GM23248 (cell line): ENCODE data around the gene OR2V1. TPM values are rescaled to one million over a fixed set of nuclear protein-coding genes. Genes with fewer than 3 reads are reported as not detected.

ENCODE experiments used
- DNase-seq: peaks from one replicate; pipeline ENCODE4 v3.0.0-alpha.2; 2015
- H2AFZ ChIP-seq: fragments of 200-600 bp; sonication (generic); 2 replicates; pipeline ENCODE4 v1.6.1; 2016; ENCODE audit warnings: antibody characterized with exemption
- H3F3A ChIP-seq: fragments of 200-600 bp; sonication (generic); 2 replicates; pipeline ENCODE4 v1.6.1; 2016; ENCODE audit warnings: mild to moderate bottlenecking, antibody characterized with exemption, mixed run types; ENCODE audit not compliant: insufficient read depth
- H3K27ac ChIP-seq: fragments of 200-600 bp; sonication (generic); 2 replicates; pipeline ENCODE4 v1.5.1; 2016; ENCODE audit warnings: mild to moderate bottlenecking
- H3K27me3 ChIP-seq: fragments of 200-600 bp; sonication (generic); replicated peaks from 2 replicates; pipeline ENCODE4 v1.6.1; 2016; ENCODE audit warnings: mild to moderate bottlenecking; ENCODE audit not compliant: insufficient read depth
- H3K36me3 ChIP-seq: fragments of 200-600 bp; sonication (generic); 2 replicates; pipeline ENCODE4 v1.6.1; 2016; ENCODE audit warnings: low read depth, mild to moderate bottlenecking
- H3K4me1 ChIP-seq: fragments of 200-600 bp; sonication (generic); 2 replicates; pipeline ENCODE4 v1.6.1; 2016; ENCODE audit warnings: mild to moderate bottlenecking; ENCODE audit not compliant: insufficient read depth
- H3K4me2 ChIP-seq: fragments of 200-600 bp; sonication (generic); one replicate; pipeline ENCODE4 v1.6.1; 2016; ENCODE audit warnings: mild to moderate bottlenecking; ENCODE audit not compliant: unreplicated experiment
- H3K4me3 ChIP-seq: fragments of 200-600 bp; sonication (generic); 2 replicates; pipeline ENCODE4 v1.5.1; 2016; ENCODE audit warnings: mild to moderate bottlenecking
- H3K79me2 ChIP-seq: fragments of 200-600 bp; sonication (generic); 2 replicates; pipeline ENCODE4 v1.6.1; 2016; ENCODE audit warnings: mild to moderate bottlenecking; ENCODE audit not compliant: insufficient read depth
- H3K9ac ChIP-seq: fragments of 200-600 bp; sonication (generic); 2 replicates; pipeline ENCODE4 v1.6.1; 2016; ENCODE audit warnings: mild to moderate bottlenecking
- H3K9me2 ChIP-seq: fragments of 200-600 bp; sonication (generic); 2 replicates; pipeline ENCODE4 v1.6.1; 2016; ENCODE audit warnings: mixed run types, mild to moderate bottlenecking, moderate library complexity; ENCODE audit not compliant: insufficient read depth
- H3K9me3 ChIP-seq: fragments of 200-600 bp; sonication (generic); one replicate; pipeline ENCODE4 v1.6.1; 2017; ENCODE audit warnings: low read depth
- H4K20me1 ChIP-seq: fragments of 200-600 bp; sonication (generic); 2 replicates; pipeline ENCODE4 v1.6.0; 2016; ENCODE audit not compliant: insufficient read depth
- EZH2 ChIP-seq: fragments of 200-600 bp; sonication (generic); IDR thresholded peaks from 2 replicates; pipeline ENCODE4 v1.6.1; 2018; ENCODE audit warnings: antibody characterized with exemption, mild to moderate bottlenecking; ENCODE audit not compliant: insufficient read depth, poor library complexity, severe bottlenecking
- EZH2phosphoT487 ChIP-seq: fragments of 200-600 bp; sonication (generic); IDR thresholded peaks from 2 replicates; pipeline ENCODE4 v1.6.1; 2018; ENCODE audit warnings: antibody characterized with exemption, moderate library complexity, mild to moderate bottlenecking, low read depth; ENCODE audit not compliant: insufficient read depth
- WGBS, 2 experiments: methylation state at CpG; one replicate each; pipeline ENCODE4 v1.1.6; 2015 to 2017; ENCODE audit warnings: low lambda C conversion rate in 2 of 2, low coverage in 1 of 2; ENCODE audit errors: missing lambda C conversion rate in 2 of 2; 5-methylcytosine and 5-hydroxymethylcytosine counted together
- in situ Hi-C: fragments of 300-500 bp; cut with MboI; formaldehyde crosslinking; loops from 2 replicates; pipeline ENCODE4 v1.15.0; 2020
- polyA plus RNA-seq: library from polyadenylated mRNA; unstranded; fragments of >200 nt; fragmentation: Nextera tagmentation; extraction: Ambion mirVana; gene quantifications from 2 replicates; pipeline ENCODE4 v1.2.1, GENCODE V29; 2016
- total RNA-seq: library from RNA; depleted of rRNA; stranded (reverse); fragments of >200 nt; shearing (Covaris generic); gene quantifications from 2 replicates; pipeline ENCODE4 v1.2.3, GENCODE V29; 2014

OR2V1 gene
- total and polyA plus RNA-seq, 2 experiments from 2014 or later, result not detected

- no peak for DNase-seq
- H3K4me3 ChIP-seq, result no peak overlapping the region
- 31 to 35% methylated on average over 13 to 14 of the region's 14 CpGs for WGBS, 2 experiments
- no peaks in the 10 kb centered on the region for H3K9me3 ChIP-seq
- no peak overlapping the region for H3K9ac ChIP-seq
- H2AFZ ChIP-seq, result no peak overlapping the region
- no peaks in the 10 kb centered on the region for H3K9me2 ChIP-seq
- peaks cover 37% of the 10 kb centered on the region for H3F3A ChIP-seq
- no peaks in the 10 kb centered on the region for H3K79me2 ChIP-seq
- no peak overlapping the region for H3K4me2 ChIP-seq
- no peak overlapping the region for H3K27ac ChIP-seq
- no peaks in the 10 kb centered on the region for H4K20me1 ChIP-seq
- H3K27me3 ChIP-seq, result peaks cover 20% of the 10 kb centered on the region; the same call in 1 of the 2 replicates
- no peaks in the 10 kb centered on the region for H3K36me3 ChIP-seq
- TF ChIP-seq EZH2phosphoT487, result no peak
- TF ChIP-seq EZH2, result peak; percentile 38
- H3K4me1 ChIP-seq, result no peaks in the 10 kb centered on the region
- in situ Hi-C loops, result no loop called here
Observed at GRCh38 chr5:181168595-181169118, 37.7 kb upstream of the OR2V1 start.

GRCh38 chr5:181167814-181168488 lies 37.0 kb upstream of the OR2V1 start:
- TF ChIP-seq EZH2phosphoT487, result no peak
- no peak for TF ChIP-seq EZH2
- no peaks in the 10 kb centered on the region for H3K36me3 ChIP-seq
- H3K9ac ChIP-seq, result no peak overlapping the region
- H3K9me2 ChIP-seq, result no peaks in the 10 kb centered on the region
- no peaks in the 10 kb centered on the region for H3K79me2 ChIP-seq
- H4K20me1 ChIP-seq, result no peaks in the 10 kb centered on the region
- WGBS, 2 experiments, result 21 to 27% methylated on average over 9 to 11 of the region's 11 CpGs
- peak; percentile 26 for DNase-seq
- no peak overlapping the region for H3K4me2 ChIP-seq
- H3K9me3 ChIP-seq, result no peaks in the 10 kb centered on the region
- H2AFZ ChIP-seq, result no peak overlapping the region
- 0 out of 2 replicates have a peak, but pooled peaks cover 19% of the 10 kb centered on the region for H3K27me3 ChIP-seq
- H3F3A ChIP-seq, result peaks cover 37% of the 10 kb centered on the region
- H3K4me3 ChIP-seq, result no peak overlapping the region
- H3K27ac ChIP-seq, result no peak overlapping the region
- H3K4me1 ChIP-seq, result no peaks in the 10 kb centered on the region
- in situ Hi-C loops, result no loop called here

GRCh38 chr5:181166812-181167733 lies 36.1 kb upstream of the OR2V1 start:
- Histone ChIP-seq H4K20me1 (no peaks in the 10 kb centered on the region), H3K27ac (no peak overlapping the region), H3K27me3 (0 out of 2 replicates have a peak, but pooled peaks cover 16% of the 10 kb centered on the region), H2AFZ (no peak overlapping the region), H3K4me3 (no peak overlapping the region), H3K9me2 (no peaks in the 10 kb centered on the region), H3K9me3 (no peaks in the 10 kb centered on the region), H3F3A (peaks cover 31% of the 10 kb centered on the region), H3K36me3 (no peaks in the 10 kb centered on the region), H3K4me1 (no peaks in the 10 kb centered on the region), H3K9ac (no peak overlapping the region), H3K79me2 (no peaks in the 10 kb centered on the region), H3K4me2 (no peak overlapping the region)
- no peak for DNase-seq
- WGBS, 2 experiments, result 59 to 61% methylated on average over 6 of the region's 6 CpGs
- in situ Hi-C loops, result no loop called here
- TF ChIP-seq EZH2 (no peak), EZH2phosphoT487 (no peak)
